HepG2 (cell line): ENCODE data around the gene GOLGB1. TPM values are rescaled to one million over a fixed set of nuclear protein-coding genes. Genes with fewer than 3 reads are reported as not detected.

Experiments
- ARID2 ChIP-seq: sonication (generic); formaldehyde crosslinking; IDR thresholded peaks from 2 replicates; pipeline ENCODE4 v1.8.1; 2022; ENCODE audit warnings: mild to moderate bottlenecking, missing genetic modification reagents, borderline replicate concordance
- DNMT1 ChIP-seq: sonication (generic); formaldehyde crosslinking; IDR thresholded peaks from 2 replicates; pipeline ENCODE4 v1.5.1; 2020; ENCODE audit warnings: mild to moderate bottlenecking, missing genetic modification reagents
- HNF1B ChIP-seq: sonication (generic); formaldehyde crosslinking; IDR thresholded peaks from 2 replicates; pipeline ENCODE4 v1.5.1; 2020; ENCODE audit warnings: mild to moderate bottlenecking, moderate library complexity, missing genetic modification reagents
- MIER2 ChIP-seq: IDR thresholded peaks from 2 replicates; pipeline ENCODE4 v1.6.1; 2016; ENCODE audit warnings: missing biosample characterization, missing genetic modification reagents
- RXRA ChIP-seq: sonication (generic); formaldehyde crosslinking; IDR thresholded peaks from 2 replicates; pipeline ENCODE4 v1.5.1; 2020; ENCODE audit warnings: missing genetic modification reagents
- TAF15 ChIP-seq: fragments of 200-400 bp; formaldehyde crosslinking; IDR thresholded peaks from one replicate; pipeline ENCODE4 v1.6.1; 2018; ENCODE audit warnings: mild to moderate bottlenecking, low read depth, low read length; ENCODE audit not compliant: poor library complexity, severe bottlenecking
- TEF ChIP-seq: sonication (generic); formaldehyde crosslinking; IDR thresholded peaks from 2 replicates; pipeline ENCODE4 v1.5.0; 2020; ENCODE audit warnings: missing genetic modification reagents
- ZNF253 ChIP-seq: sonication (generic); formaldehyde crosslinking; IDR thresholded peaks from 2 replicates; pipeline ENCODE4 v1.8.0; 2022; ENCODE audit warnings: mild to moderate bottlenecking, missing genetic modification reagents, borderline replicate concordance
- ZNF292 ChIP-seq: sonication (generic); formaldehyde crosslinking; IDR thresholded peaks from 2 replicates; pipeline ENCODE4 v1.8.1; 2022; ENCODE audit warnings: mild to moderate bottlenecking, low read depth, missing genetic modification reagents, borderline replicate concordance
- ZNF570 ChIP-seq: sonication (generic); formaldehyde crosslinking; IDR thresholded peaks from 2 replicates; pipeline ENCODE4 v1.4.0; 2020; ENCODE audit warnings: mild to moderate bottlenecking, missing genetic modification reagents, borderline replicate concordance
- ZNF704 ChIP-seq: sonication (generic); formaldehyde crosslinking; IDR thresholded peaks from 2 replicates; pipeline ENCODE4 v1.8.1; 2023; ENCODE audit warnings: mild to moderate bottlenecking, inconsistent platforms, moderate library complexity, missing genetic modification reagents, borderline replicate concordance
- polyA plus RNA-seq, 8 experiments: library from polyadenylated mRNA; depleted of rRNA in 3 of 8; stranded (reverse) in 7 of 8; unstranded in 1 of 8; fragments of >200 nt; fragmentation: Illumina TruSeq in 4 of 8; extraction: Trizol in 4 of 8; gene quantifications; 2 replicates each; pipeline versions ENCODE4 v1.2.1 to v1.2.3, GENCODE V29; 2011 to 2016; ENCODE audit warnings: low read depth in 4 of 8, missing spikeins in 1 of 8, mixed read lengths in 1 of 8; ENCODE audit not compliant: insufficient read depth in 1 of 8
- total RNA-seq, 5 experiments: library from RNA; depleted of rRNA; stranded (reverse); fragments of >200 nt; fragmentation: Illumina TruSeq; extraction: Trizol; gene quantifications; 2 replicates each; pipeline ENCODE4 v1.2.3, GENCODE V29; 2016; ENCODE audit warnings: low read depth in 1 of 5
- TF ChIP-seq, protein P1 (sequence below): sonication (generic); formaldehyde crosslinking; IDR thresholded peaks from 2 replicates; pipeline ENCODE4 v1.9.0; 2021; ENCODE audit warnings: missing genetic modification reagents, mild to moderate bottlenecking, borderline replicate concordance

GOLGB1 gene
- total and polyA plus RNA-seq, 2 of the 13 experiments (the other 11 are each of a cell fraction or from before 2014, with no cell fraction given), result 13.1 to 39.5 TPM

DNA sequence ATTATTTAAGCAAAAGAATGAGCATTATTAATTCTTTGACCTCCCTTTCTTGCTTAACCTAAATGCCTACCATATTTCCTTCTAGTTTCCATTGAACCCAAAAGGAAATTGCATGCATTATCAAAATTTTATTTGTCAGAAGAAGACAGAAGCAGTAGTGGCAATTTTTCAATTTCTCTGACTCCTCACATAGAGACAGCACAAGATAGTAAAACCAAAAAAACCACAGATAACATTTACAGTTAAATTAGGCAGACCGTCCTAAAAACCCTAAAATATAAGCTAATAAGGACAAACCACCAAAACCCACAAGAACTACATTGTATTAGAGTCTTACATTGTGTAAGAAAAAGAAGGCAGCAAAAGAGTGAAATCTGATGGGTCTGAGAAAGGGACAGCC, 27.1 kb downstream of the GOLGB1 start (continued):
- TF ChIP-seq TAF15 (no peak), ZNF253 (CRISPR knock-in tag) (no peak), MIER2 (no peak), ARID2 (CRISPR knock-in tag) (no peak), HNF1B (CRISPR knock-in tag) (no peak), ZNF570 (CRISPR knock-in tag) (no peak), RXRA (CRISPR knock-in tag) (no peak), ZNF292 (CRISPR knock-in tag) (no peak), DNMT1 (CRISPR knock-in tag) (no peak), ZNF704 (CRISPR knock-in tag) (no peak), TEF (no peak)
- TF ChIP-seq, protein P1, sequence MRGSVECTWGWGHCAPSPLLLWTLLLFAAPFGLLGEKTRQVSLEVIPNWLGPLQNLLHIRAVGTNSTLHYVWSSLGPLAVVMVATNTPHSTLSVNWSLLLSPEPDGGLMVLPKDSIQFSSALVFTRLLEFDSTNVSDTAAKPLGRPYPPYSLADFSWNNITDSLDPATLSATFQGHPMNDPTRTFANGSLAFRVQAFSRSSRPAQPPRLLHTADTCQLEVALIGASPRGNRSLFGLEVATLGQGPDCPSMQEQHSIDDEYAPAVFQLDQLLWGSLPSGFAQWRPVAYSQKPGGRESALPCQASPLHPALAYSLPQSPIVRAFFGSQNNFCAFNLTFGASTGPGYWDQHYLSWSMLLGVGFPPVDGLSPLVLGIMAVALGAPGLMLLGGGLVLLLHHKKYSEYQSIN (CRISPR knock-in tag), result no peak
